ENCODE results near the gene L2HGDH. TPM values are rescaled to one million over a fixed set of nuclear protein-coding genes. Genes with fewer than 3 reads are reported as not detected.

The L2HGDH gene
- total RNA-seq, 1 experiment from 2014 or later = 16.9 TPM

DNA sequence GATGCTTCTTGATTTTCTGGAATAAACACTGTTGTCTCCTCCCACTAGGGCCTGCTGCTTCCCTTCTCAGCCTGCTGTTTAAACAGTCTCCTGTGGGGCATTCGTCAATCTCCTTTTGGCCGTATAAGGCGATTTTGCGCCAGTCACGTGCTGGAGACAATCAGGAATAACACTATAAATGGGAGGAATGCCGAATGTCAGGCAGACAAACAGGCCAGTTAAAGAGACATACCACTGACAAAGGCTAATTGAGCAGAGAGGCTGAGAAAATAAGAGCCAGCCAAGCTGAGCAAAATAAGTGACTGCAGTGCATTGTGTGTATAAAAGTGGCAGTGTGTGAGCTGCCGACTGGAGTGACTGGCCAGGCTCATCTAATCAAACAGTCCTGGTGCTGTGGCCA is 23.4 kb upstream of the L2HGDH start:
- Histone ChIP-seq H2AFZ (ENCODE audit: low read depth, low read length, poor library complexity, severe bottlenecking) (no peak overlapping the region), H3K4me1 (ENCODE audit: control insufficient read depth in 1 of 2, insufficient read depth in 2 of 2, low read length in 2 of 2) (no peaks in the 10 kb centered on the region), H3K36me3 (ENCODE audit: control insufficient read depth in 1 of 2, insufficient read depth in 2 of 2, low read length in 2 of 2) (no peaks in the 10 kb centered on the region), H3K9me2 (ENCODE audit: insufficient read depth) (no peaks in the 10 kb centered on the region), H3K27me3 (ENCODE audit: insufficient read depth, low read length) (no peaks in the 10 kb centered on the region), H3K79me2 (ENCODE audit: insufficient read depth, low read length) (no peaks in the 10 kb centered on the region), H3K9ac (ENCODE audit: low read length) (no peak overlapping the region), H3K27ac (ENCODE audit: low read depth, low read length) (no peak overlapping the region), H4K20me1 (ENCODE audit: insufficient read depth) (no peaks in the 10 kb centered on the region), H3K4me3 (replicated peaks in 1 of 2; ENCODE audit: low read depth in 1 of 2, low read length in 2 of 2) (no peak overlapping the region), H3K9me3 (ENCODE audit: control insufficient read depth in 1 of 2, insufficient read depth in 1 of 2, low read depth in 1 of 2, low read length in 2 of 2) (no peaks in the 10 kb centered on the region), H3K4me2 (ENCODE audit: low read length) (no peak overlapping the region)
- TF ChIP-seq MAX (IDR thresholded peaks at IDR 0.05) (no peak), CBX3 (IDR thresholded peaks at IDR 0.05; ENCODE audit: low read depth) (no peak)
- BruUV-seq (replicated peaks) = no TSS peak
- POLR2A ChIA-PET = no interaction called here
- RAD21 ChIA-PET (ENCODE audit: low non-redundant PET in 1 of 2, low total read pairs in 2 of 2, uncharacterized antibody in 2 of 2, unreplicated experiment in 2 of 2) = no interaction called here
- intact Hi-C loops (cut with micrococcal nuclease) = no loop called here
- DNase-seq (ENCODE audit: low read depth, low spot score) = no peak
- peak; percentile 36; the same call in 1 of the 2 replicates for ATAC-seq
- CTCF ChIA-PET = interaction anchor here (2.9 kb wide), 1 partner anchor 15 kb away, joined by 13 read pairs; no protein-coding TSS in a partner anchor

DNA sequence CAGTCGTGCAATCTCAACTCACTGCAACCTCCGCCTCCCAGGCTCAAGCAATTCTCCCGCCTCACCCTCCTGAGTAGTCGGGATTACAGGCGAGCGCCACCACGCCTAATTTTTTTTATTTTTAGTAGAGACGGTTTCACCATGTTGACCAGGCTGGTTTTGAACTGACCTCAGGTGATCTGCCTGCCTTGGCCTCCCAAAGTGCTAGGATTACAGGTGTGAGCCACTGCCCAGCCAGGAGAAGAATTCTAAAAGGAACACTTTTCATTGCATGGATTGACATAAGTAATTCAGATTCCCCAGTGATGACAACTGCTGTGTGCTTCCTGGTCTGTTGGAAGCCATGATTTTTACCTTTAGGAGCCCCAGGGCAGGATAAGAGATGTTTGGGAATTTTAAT is 22.2 kb upstream of the L2HGDH start:
- ChIA-PET POLR2A (interaction anchor here (0.9 kb wide), 1 partner anchor 22 kb away, joined by 3 read pairs; no protein-coding TSS in a partner anchor), CTCF (interaction anchor here (1.0 to 2.9 kb wide), 2 partner anchors 13 kb away, joined by 3 to 13 read pairs; no protein-coding TSS in a partner anchor), RAD21 (ENCODE audit: low non-redundant PET in 1 of 2, low total read pairs in 2 of 2, uncharacterized antibody in 2 of 2, unreplicated experiment in 2 of 2) (no interaction called here)
- H3K36me3 ChIP-seq (ENCODE audit: control insufficient read depth in 1 of 2, insufficient read depth in 2 of 2, low read length in 2 of 2) = no peaks in the 10 kb centered on the region
- H3K9me3 ChIP-seq (ENCODE audit: control insufficient read depth in 1 of 2, insufficient read depth in 1 of 2, low read depth in 1 of 2, low read length in 2 of 2) = no peaks in the 10 kb centered on the region
- no peak overlapping the region for H3K4me2 ChIP-seq (ENCODE audit: low read length)
- no peak overlapping the region for H2AFZ ChIP-seq (ENCODE audit: low read depth, low read length, poor library complexity, severe bottlenecking)
- H3K4me1 ChIP-seq (ENCODE audit: control insufficient read depth in 1 of 2, insufficient read depth in 2 of 2, low read length in 2 of 2) = no peaks in the 10 kb centered on the region
- H3K9ac ChIP-seq (ENCODE audit: low read length) = no peak overlapping the region
- no peaks in the 10 kb centered on the region for H3K79me2 ChIP-seq (ENCODE audit: insufficient read depth, low read length)
- no peak for ATAC-seq
- TF ChIP-seq SP1 (IDR thresholded peaks at IDR 0.05; ENCODE audit: low read depth) (no peak), ELF1 (IDR thresholded peaks at IDR 0.05; ENCODE audit: borderline replicate concordance, low read depth) (no peak), CTCF (IDR thresholded peaks at IDR 0.05 in 2 of 3, conservative IDR thresholded peaks at IDR 0.05 in 1 of 3; ENCODE audit: borderline replicate concordance in 1 of 3, insufficient read depth in 1 of 3, low read depth in 2 of 3, low read length in 2 of 3) (no peak), EGR1 (IDR thresholded peaks at IDR 0.05; ENCODE audit: low read depth) (no peak), EZH2 (IDR thresholded peaks at IDR 0.05) (no peak), SRF (IDR thresholded peaks at IDR 0.05; ENCODE audit: low read depth) (no peak), POLR2AphosphoS5 (IDR thresholded peaks at IDR 0.05; ENCODE audit: low read depth, low read length) (no peak), EZH2phosphoT487 (IDR thresholded peaks at IDR 0.05; ENCODE audit: borderline replicate concordance) (no peak), REST (IDR thresholded peaks at IDR 0.05; ENCODE audit: low read depth) (no peak), CEBPB (IDR thresholded peaks at IDR 0.05; ENCODE audit: low read depth) (no peak), ZFX (IDR thresholded peaks at IDR 0.05) (no peak), POLR2A (IDR thresholded peaks at IDR 0.05; ENCODE audit: borderline replicate concordance, extremely low read depth, insufficient read depth, insufficient read length) (no peak), JUND (IDR thresholded peaks at IDR 0.05) (no peak), CBX3 (IDR thresholded peaks at IDR 0.05; ENCODE audit: low read depth) (no peak), FOSL1 (IDR thresholded peaks at IDR 0.05; ENCODE audit: low read depth) (no peak), YY1 (IDR thresholded peaks at IDR 0.05; ENCODE audit: extremely low read depth, insufficient replicate concordance, low read depth, low read length) (no peak)
- no peak overlapping the region for H3K4me3 ChIP-seq (replicated peaks in 1 of 2; ENCODE audit: low read depth in 1 of 2, low read length in 2 of 2)
- intact Hi-C loops (cut with micrococcal nuclease) = no loop called here
- no TSS peak for BruUV-seq (replicated peaks)
- no peaks in the 10 kb centered on the region for H3K27me3 ChIP-seq (ENCODE audit: insufficient read depth, low read length)
- DNase-seq (ENCODE audit: low read depth, low spot score) = no peak
- no peak overlapping the region for H3K27ac ChIP-seq (ENCODE audit: low read depth, low read length)
- no peaks in the 10 kb centered on the region for H3K9me2 ChIP-seq (ENCODE audit: insufficient read depth)
- no peaks in the 10 kb centered on the region for H4K20me1 ChIP-seq (ENCODE audit: insufficient read depth)

Data from HCT116 (cell line).